Stimulated activated CD4-positive, alpha-beta T cell treated with anti-CD3 and anti-CD28 coated beads, Interleukin-1b, Interleukin-23, amount 100 ng/mL, for 4 hours (primary cell): ENCODE measurements around the gene MAGI1.
"Not testable (repeated sequence)": the region's sequence is repeated elsewhere in the genome, so short reads cannot be mapped to it uniquely, and the experiment has no call there.

ENCODE experiments used
- DNase-seq, 2 donors: peaks; one replicate each; pipeline ENCODE4 v3.0.0-alpha.2; 2020; ENCODE audit warnings: low read depth in 2 of 2

Gene MAGI1

DNA sequence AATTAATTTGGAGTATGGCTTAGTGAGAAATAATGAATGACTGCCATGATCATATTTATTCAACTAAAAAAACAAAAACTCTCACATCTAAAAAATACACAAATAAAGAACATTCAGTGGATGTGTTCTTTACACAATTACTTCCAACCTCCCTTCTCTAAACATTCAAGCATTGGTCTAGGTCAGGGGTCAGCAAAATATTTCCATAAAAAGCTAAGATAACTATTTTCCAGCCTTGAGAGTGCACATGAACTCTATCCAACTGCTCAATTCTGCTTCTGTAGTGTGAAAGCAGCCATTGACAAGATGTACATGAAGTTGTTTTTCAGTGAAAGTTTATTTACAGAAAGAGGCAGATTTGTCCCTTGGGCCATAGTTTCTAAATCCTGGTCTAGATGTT is 406.3 kb downstream of the MAGI1 start:
- no peak for DNase-seq

DNA sequence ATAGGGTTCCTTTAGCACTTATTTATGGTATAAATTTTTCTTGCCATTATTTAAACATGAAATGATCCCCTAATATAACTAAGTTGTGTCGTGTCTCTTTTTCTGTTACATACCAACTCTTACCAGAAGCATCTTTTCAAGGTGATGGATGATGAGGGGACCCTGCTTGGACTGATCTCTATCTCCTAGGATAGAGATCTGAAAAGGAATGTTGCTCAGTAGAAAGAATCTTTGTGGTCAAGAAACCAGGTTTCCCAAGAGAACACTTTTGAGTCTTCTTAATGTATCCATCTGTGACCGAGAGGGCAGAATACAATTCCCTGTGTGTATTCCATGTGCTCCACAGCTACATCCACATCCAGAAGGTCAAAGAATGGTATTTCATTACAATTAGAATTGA is 409.7 kb downstream of the MAGI1 start:
- no peak for DNase-seq

DNA sequence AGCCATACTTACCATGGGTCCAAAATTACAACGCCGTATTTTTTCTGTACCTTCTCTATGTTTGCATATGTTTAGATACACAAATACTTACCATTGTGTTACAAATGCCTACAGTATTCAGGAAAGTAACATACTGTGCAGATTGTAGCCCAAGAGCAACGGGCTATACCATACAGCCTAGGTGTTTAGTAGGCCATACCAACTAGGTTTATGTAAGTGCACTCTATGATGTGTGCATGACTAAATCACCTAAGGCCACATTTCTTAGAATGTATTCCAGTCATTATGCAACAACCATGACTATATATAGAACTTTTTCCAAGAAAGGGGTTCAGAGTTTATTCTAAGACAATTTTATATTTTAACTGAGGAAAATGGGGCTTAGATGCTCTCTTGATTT is 411.7 kb downstream of the MAGI1 start:
- no peak for DNase-seq

DNA sequence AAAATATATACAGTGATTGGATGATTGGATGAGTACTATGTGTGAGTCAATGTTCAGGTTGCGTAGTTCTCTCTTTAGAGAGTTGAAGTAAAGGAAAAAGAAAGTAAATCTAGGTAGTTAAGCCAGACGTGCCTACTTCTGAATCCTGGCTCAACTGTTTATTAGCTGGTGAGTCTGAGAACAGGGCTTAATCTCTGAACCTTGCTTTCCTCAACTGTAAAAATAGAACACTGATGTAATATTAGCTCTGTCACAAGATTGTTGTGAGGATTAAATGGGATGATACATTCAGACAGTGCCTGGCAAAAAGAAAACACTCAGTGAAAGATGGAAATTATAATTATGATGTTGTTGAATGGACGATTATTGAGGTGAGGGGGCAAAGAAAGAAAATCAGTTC is 413.4 kb downstream of the MAGI1 start:
- DNase-seq, result no peak

DNA sequence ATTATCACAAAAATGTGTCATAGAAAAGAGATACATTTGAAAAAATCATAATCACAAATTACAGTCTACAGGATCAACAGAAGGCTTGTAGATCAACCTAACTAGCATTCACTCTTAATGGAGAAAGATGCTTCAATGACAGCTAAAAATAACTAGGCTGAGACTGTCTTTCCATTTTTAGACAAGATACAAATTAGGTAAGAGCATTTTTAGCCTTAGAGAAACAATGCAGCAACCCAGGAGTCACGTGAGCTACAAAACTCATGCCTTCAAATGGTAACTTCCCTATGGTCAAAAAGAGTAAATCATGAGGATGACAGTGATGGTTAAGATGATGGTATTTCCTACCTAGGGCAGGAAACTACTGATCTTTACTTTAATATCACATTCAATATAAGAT is 415.4 kb downstream of the MAGI1 start:
- no peak for DNase-seq

DNA sequence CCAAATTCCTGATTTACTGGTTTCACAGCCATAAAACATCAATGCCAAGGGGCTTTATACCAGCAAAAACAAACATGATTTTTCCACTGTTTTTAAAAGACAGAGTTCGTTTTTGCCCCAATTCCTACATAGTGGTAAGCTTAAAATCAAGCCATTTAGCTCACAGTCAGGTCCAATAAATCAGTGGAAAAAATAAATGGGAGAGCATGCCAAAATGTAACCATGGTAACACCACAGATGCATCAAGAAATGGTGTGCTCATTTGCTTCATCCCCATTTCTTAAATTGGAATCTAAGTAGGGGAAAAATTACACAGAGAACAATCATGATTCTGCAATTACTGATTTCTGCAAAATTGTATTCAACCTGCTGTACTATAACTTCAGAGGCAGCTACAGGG is 418.8 kb downstream of the MAGI1 start:
- no peak for DNase-seq

DNA sequence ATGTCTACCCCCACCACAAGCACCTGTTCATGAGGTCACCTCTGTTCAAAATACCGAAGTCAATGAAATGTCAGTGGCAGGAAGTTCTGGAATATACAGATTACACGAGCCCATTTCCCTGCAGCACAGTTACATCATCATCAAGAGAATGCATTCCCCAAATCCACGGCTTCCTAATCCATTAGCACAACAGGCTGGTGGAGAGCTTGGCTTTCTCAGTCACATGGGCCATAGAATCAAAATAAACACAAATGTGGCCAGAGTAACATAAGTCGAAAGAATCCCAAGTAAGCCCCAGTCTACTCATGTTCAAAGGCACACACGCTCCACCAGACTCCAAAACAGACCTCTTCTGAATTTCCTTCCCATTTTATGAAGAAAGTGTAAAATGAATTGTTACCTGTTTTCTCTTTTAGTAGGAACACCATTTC is 419.3 kb downstream of the MAGI1 start:
- DNase-seq, result no peak

DNA sequence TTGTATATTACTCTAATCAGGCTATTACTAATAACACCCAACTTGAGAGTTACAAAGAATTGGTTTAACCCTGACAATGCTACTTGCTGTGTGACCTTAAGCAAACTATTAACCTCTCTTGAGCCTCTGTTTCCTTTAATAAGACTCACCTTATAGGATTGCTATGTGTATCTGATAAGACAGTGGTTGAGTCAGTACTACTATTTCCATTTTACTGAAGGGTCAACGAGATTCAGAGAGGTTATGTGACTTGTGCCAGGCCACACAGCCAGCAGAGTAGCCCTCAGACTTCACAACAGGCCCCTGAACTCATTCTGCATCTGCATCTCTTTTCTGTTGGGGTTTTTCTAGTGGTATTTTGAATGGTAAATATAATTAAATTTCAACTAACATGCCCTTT is 420.1 kb downstream of the MAGI1 start:
- no peak for DNase-seq

DNA sequence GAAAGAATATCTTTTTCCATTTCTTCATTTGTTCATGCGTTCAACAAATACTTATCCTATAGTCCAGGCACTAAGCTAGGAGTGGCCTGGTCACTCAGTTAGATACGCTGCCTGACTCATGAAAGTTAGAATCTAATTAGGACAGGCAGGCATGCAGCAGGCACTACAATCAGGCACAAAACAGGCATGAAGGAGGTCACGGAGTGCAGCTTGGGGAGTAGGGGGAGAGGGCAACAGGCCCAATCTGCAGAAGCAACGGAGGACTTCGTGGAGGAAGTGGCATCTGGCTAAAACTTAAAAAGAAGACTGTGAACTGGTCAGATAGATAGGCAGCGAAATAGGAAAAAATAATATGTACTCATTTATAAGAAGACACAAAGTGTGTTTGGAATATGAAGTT is 420.9 kb downstream of the MAGI1 start:
- no peak for DNase-seq

DNA sequence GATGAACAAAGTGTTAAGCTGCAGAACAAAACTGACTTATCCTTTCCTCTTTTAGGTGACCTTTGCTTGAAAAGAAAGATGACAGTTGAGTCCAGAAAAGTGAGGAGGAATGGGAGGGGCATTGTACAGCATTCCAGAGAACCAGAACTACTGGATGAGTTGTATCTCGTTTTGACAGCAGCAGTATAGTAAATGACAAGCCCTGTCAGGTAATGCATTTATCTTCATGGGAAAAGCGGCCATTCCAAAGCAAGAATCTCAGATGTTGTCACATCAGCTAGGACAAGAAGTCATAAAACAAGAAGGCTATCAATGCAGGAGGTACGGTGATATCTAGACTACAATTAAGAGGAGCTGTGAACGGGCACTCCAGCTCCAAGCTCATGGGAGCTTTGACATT is 421.5 kb downstream of the MAGI1 start:
- no peak for DNase-seq

DNA sequence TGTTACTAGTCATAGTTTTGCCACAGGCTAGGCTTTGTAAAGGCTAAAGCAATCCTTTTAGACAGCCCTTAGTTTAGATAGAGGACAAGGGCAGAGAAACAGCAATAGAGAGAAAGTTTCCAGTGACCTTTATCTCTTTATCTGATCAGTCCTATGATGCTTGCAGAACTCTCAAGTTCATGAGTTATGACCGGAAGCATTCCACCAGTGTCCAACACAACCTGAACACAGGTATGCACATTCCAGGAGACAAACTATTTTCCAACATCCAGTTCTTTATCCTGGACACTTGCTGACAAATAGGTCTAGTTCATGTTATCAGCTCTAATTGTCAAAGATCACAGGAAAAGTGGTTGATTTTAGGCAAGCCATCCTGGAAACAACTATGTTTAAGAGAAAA is 422.2 kb downstream of the MAGI1 start:
- no peak for DNase-seq

DNA sequence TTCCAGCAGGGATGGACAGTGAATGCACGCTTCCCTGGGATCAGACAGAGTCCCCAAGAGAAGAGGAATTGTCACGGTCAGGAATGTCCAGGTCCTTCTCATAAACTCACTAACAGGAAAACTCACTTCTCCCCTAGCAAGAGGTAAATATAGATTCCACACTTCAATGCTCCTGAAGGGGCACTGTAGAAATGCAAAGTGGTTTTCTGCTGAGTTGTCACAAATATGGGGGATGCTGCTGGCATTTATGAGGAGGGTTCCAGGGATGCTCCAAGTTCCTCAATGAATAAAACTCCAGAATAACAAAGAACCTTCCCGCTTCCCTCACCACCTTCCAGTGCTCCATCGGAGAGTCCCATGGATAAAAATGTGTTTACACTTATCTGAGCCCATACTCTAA is 423.4 kb downstream of the MAGI1 start:
- no peak for DNase-seq

DNA sequence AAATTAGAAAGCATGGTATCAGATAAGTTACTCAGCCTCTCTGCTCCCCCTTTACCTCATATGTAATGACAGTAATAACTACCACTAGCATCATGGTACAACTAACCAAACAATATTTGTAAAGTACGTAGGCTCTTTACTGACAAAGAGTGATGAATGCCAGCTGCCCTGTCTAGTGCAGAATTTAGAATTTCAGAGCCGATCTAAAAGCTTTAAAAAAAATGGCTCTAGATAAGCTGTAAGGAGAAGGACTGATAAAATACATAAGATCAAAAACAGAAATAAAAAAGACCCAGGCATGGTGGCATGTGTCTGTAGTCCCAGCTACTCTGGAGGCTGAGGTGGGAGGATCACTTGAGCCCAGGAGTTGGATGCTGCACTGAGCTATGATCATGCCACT is 424.1 kb downstream of the MAGI1 start:
- no peak for DNase-seq

DNA sequence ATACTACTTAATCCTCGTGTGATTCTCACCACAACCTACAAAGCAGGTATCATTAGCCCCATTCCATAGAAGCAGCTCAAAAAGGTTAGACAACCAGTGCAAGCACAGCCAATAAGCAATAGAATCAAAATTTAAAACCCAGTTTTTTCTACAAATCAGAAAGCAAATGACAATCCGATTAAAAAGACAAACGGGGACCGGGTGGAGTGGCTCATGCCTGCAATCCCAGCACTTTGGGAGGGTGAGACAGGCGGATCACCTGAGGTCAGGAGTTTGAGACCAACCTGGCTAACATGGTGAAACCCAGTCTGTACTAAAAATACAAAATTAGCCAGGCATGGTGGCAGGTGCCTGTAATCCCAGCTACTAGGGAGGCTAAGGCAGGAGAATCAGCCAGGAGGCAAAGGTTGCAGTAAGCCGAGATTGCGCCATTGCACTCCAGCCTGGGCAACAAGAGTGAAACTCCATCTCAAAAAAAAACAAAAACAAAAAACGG is 430.7 kb downstream of the MAGI1 start:
- DNase-seq, result not testable (repeated sequence)

DNA sequence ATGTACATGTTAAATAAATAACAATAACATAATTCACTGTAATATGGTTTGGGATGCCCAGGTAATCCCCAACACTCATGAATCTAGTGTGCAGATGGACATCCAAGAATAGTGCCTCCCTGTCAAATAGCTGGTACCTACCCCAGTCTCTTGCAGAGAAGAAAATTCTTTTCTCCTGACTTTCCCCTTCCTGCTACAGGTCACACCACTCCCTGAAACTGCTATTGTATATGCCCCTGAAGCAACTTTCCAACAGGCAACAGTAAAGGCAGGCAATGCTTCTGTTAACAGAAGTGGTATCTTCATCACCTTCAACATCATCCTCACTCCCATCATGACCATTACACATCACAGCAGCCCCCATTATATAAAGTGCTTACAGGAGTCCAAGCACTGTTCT is 431.6 kb downstream of the MAGI1 start:
- no peak for DNase-seq

DNA sequence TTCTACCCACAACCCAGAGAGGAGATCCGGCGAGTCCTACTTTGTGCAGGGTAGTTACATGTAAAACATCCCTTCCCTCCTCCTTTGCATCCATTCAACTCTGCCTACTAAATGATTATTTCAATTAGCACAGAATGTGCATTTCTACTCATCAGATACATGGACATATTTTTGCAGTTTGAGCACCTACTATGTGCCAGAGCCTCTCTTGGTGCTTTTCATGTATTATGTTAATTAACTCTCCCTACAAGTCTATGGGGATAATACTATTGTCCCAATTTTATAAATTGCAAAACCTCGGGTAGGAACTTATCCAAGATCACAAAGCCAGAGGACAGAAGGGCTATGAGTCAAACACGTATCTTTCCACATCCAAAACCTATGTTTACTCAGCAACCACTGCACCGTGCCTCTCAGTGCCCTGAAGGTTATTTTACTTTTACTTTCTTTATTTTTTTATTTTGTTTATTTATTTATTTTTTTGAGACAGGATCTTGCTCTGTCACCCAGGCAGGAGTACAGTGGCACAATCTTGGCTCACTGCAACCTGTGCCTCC is 432.8 kb downstream of the MAGI1 start:
- no peak for DNase-seq

DNA sequence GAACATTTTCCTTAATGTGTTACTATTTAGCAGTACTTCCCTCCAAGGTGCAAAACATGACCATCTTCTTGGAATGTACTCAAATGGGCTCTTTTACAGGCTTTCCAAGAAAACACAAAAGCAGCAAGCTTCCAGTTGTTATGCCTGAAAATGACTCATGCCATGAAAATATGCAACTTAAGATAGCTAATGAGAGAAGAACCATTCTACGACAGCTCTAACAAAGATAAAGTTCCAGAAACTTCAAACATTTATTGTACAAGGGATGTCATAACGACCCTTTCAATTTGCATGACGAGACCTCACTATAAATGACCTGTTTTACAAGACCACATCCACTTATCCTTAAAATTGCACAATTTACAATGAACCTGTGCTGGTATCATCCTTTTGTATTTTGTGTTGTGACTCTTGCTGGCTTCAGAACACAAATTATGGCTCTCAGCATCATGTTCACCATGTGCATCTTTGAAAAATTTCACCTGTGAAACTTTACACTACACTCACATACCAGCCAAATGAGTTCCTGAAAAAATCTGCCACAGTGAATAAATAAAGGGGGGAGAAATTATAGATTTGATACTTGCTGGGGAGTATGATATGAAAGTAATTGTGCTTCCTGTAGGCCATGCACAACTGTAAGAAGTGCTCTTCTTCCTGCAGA is 433.7 kb downstream of the MAGI1 start:
- no peak for DNase-seq

DNA sequence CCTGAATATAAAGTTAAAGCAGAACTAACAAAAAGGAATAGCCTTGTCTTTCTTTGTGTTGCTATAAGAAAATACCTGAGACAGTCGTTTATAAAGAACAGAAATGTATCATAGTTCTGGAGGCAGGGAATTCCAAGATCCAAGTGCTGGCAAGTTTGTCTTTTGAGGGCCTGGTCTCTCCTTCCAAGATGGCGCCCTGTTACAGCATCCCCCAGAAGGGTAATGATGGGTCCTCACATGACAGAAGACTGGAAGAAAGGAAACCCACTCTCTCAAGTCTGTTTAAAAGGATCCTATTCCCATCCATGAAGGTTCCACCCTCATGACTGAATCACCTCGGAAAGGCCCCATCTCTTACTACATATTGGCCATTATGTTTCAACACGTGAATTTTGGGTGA is 435.1 kb downstream of the MAGI1 start:
- DNase-seq, result no peak

DNA sequence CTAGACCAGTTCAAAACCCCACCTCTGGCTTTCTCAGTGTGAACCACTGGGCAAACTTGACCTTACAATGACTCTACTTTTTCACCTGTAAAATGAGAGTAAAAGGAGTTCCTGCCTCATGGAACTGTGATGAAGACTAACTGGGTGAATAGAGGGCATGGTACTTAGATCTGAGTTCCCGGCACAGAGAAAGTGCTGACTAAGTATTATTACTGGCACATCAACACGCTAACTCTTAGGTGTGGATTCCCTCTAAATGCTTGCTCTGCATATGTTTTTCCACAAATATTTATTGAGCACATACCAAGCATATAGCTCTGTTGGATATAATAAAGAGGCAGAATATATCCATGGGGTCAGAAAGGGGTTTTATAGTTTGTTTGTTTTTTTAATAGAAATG is 437.8 kb downstream of the MAGI1 start:
- DNase-seq, result no peak

DNA sequence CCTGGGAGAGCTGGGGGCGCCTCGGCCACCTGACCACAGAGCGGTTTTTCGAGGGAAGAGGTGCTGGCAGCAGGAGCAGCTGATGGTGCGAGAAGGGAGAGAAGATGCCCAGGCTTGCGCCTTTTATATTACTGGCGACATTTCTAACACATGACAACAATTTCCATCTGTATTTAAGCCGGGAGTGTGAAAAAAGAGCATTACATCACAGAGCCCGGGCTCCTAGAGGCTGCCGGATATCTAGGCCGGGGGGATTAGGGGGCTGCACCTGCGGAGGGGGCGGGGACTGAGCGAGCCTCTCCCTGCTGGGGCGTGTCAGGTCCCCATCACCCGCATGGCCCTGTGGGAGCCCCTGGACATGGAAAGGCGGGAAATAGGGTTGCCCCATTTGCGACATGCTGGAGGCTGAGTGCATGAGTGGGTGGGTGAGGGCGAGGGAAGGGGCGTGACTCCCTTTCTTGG is 440.7 kb downstream of the MAGI1 start:
- DNase-seq, result no peak

DNA sequence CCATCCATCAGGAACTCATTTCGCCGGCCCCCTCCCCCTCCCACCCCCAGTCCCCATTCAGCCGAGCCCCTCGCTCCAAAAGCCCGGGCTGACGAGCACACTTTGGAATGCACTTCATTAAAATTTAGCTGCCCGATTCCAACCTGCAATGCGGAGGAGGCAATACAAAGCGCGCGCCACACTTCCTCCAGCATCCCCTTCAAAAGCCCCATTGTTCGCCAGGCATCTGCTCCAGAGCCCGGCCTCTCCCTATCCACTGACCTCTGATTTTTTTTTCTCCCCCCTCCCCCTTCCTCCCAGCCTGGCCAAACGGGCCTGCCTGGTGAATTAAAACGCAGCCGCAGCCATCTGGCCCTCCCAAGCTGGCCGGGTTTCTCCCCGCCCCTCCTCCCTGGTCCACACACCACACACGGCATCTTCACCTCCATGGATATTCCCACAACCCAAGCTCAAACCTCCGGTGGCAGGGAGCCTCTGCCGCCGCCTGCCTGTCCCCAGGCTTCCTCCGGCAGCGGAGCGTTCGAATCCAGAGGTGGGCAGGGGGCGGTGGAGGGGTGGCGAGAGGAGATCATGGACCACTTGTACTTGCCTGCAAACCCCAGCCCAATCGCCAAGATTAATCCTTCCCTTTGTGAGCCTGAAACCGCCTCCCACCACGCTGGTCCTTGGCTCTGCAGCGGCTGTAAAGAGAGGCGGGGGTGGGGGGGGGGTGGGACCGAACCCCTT is 441.3 kb downstream of the MAGI1 start:
- DNase-seq, result no peak

DNA sequence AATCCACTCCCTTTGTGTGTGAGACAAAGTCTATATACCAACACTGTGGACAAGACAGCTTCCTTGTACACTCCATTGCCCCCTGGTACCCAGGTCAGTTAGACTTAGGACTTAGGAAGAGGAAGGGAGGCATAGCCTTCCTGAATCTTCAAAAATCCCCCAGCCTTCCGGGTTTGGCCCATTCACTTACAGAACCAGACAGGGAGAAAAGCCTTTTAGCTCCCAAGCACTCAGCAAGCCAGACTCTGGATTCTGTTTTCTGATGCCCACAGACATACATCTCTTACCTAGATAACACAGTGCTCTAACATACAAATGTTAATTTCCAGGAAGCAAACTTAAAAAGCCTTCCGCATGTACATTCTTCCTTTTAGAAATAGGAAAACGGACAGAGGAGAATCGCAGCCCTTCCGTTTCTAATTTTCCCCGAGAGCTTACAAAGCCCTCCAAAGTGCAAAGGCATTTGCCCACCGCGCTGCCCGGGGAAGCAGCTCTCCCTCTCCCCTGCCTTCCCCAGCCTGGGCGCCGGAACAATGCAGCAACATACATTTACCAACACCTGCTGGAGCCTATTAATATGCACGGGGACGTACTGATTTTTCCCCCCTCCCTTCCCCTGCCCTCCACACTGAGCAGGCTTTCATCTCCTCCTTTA is 442.0 kb downstream of the MAGI1 start:
- DNase-seq, result no peak

DNA sequence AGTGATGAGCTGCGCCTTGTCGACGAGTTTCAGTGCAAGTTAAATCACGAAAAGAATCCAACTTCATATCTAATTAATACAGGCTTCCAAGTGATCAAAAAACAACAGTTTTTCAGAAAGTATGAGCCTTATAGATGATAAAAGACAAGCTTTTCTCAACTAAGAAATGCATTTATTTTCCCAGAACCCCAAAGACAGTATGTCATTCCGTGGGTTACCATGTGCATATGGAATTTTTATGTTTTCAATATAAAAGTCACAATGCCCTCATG is 442.8 kb downstream of the MAGI1 start:
- no peak for DNase-seq
